Activated B cell treated with CpG ODN at 0.5 μM for 24 hours (primary cell): Measurements from ENCODE around the gene PALD1. TPM values are rescaled to one million over a fixed set of nuclear protein-coding genes. Genes with fewer than 3 reads are reported as not detected.

ENCODE experiments used
- ATAC-seq: fragments of 200-7000 bp; cut with Tn5 transposase; one replicate; pipeline ENCODE4 v1.10.0; 2021; ENCODE audit warnings: low read depth, mild to moderate bottlenecking, moderate library complexity
- CTCF ChIA-PET: fragments of 350-600 bp; sonication (Branson Sonifier 250); formaldehyde crosslinking; loops from one replicate; lab custom pipeline; 2021; ENCODE audit warnings: antibody characterized with exemption; lab: Charles Lee
- POLR2A ChIA-PET: fragments of 350-600 bp; sonication (Branson Sonifier 250); formaldehyde crosslinking; loops from one replicate; lab custom pipeline; 2021; ENCODE audit warnings: antibody characterized with exemption; lab: Charles Lee
- DNase-seq: peaks from one replicate; pipeline ENCODE4 v3.0.0; 2022
- H3K27ac Mint-ChIP-seq: one replicate; pipeline ENCODE4 v1.8.0; 2020; ENCODE audit warnings: mixed read lengths
- H3K27me3 Mint-ChIP-seq: one replicate; pipeline ENCODE4 v1.8.0; 2021; ENCODE audit warnings: mixed read lengths
- H3K36me3 Mint-ChIP-seq: one replicate; pipeline ENCODE4 v1.8.0; 2021; ENCODE audit warnings: low read depth, mixed read lengths
- H3K4me1 Mint-ChIP-seq: one replicate; pipeline ENCODE4 v1.8.0; 2021; ENCODE audit warnings: mixed read lengths
- H3K4me3 Mint-ChIP-seq: one replicate; pipeline ENCODE4 v1.8.0; 2020; ENCODE audit warnings: mild to moderate bottlenecking, mixed read lengths
- H3K9me3 Mint-ChIP-seq: one replicate; pipeline ENCODE4 v1.8.0; 2020; ENCODE audit warnings: mixed read lengths
- CTCF ChIP-seq: fragments of 200-600 bp; IDR thresholded peaks from one replicate; pipeline ENCODE4 v1.8.0; 2022; ENCODE audit warnings: antibody characterized with exemption, mild to moderate bottlenecking
- intact Hi-C: fragments of 100-400 bp; cut with micrococcal nuclease; formaldehyde crosslinking; loops from one replicate; pipeline ENCODE4 v1.15.1; 2024
- total RNA-seq: library from RNA; stranded (reverse); gene quantifications from 2 replicates; pipeline ENCODE4 v1.2.3, GENCODE V29; 2022

Gene PALD1
- total RNA-seq, 1 donor from 2014 or later, result 3.3 TPM

DNA sequence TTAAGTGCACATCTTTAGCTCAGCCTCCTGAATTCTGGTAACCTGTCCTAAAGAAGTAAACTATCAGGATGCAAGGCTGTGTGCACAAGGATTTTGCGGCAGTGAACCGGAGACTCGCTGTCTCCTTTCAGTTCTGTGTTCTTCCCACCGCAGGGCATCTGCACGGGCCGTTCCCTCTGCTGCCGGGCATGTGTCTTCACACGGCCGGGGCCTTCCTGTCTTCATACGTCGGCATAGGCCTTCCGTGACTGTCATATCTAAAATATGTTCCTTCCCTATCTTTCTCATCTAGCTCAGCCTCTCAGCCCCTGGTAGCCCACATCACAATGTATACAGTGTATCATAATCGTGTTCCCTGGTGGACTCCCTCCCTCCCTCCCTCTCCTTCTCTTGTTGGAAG, 16.4 kb downstream of the PALD1 start:
- CTCF ChIA-PET, result interaction anchor here (2.3 to 3.4 kb wide), 2 partner anchors 14 to 33 kb away, joined by 10 to 11 read pairs; no protein-coding TSS in a partner anchor
- peak overlapping the region; percentile 21 for H3K4me3 Mint-ChIP-seq
- no peaks in the 10 kb centered on the region for H3K9me3 Mint-ChIP-seq
- H3K4me1 Mint-ChIP-seq, result peaks cover 80% of the 10 kb centered on the region
- POLR2A ChIA-PET, result interaction anchor here (1.2 to 2.8 kb wide), 5 partner anchors 12 to 19 kb away, joined by 3 to 19 read pairs (median 8); partner anchors contain the start of gene PALD1
- no peak for TF ChIP-seq CTCF
- no peak for DNase-seq
- intact Hi-C loops, result loop anchor here (1.0 to 5.0 kb wide), 6 partner anchors 16 to 348 kb away; partner anchors contain the start of genes EIF4EBP2, PALD1, SGPL1 and TYSND1
- H3K27me3 Mint-ChIP-seq, result no peaks in the 10 kb centered on the region
- peak overlapping the region; percentile 91 for H3K27ac Mint-ChIP-seq
- H3K36me3 Mint-ChIP-seq, result no peaks in the 10 kb centered on the region
- ATAC-seq, result peak; percentile 20

DNA sequence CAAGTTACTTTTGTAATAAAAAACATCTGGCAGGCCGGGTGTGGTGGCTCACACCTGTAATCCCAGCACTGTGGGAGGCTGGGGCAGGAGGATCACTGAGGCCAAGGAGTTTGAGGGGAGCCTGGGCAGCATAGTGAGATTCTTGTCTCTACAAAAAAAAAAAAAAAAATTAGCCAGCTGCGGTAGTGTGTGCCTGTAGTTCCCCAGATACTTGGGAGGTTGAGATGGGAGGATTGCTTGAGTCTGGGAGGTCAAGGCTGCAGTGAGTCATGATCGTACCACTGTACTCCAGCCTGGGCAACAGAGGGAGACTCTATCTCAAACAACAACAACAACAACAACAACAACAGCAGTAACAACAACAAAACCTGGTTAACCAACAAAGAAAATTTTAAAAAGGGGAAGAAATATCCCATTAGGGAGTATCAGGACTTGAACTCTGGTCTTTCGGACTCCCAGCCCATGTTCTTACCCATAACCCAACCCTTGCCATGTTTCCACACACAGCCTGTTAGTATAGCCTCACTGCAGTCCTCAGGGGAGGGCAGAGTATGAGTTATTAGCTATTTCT, 17.2 kb downstream of the PALD1 start:
- Mint-ChIP-seq H3K27me3 (no peaks in the 10 kb centered on the region), H3K4me1 (peaks cover 80% of the 10 kb centered on the region), H3K27ac (peak overlapping the region; percentile 91), H3K4me3 (no peak overlapping the region), H3K9me3 (no peaks in the 10 kb centered on the region), H3K36me3 (no peaks in the 10 kb centered on the region)
- ATAC-seq, result no peak
- ChIA-PET POLR2A (interaction anchor here (1.2 kb wide), 1 partner anchor 18 kb away, joined by 3 read pairs; no protein-coding TSS in a partner anchor), CTCF (interaction anchor here (3.4 kb wide), 1 partner anchor 13 kb away, joined by 11 read pairs; no protein-coding TSS in a partner anchor)
- DNase-seq, result no peak
- intact Hi-C loops, result loop anchor here (2.0 kb wide), 2 partner anchors 17 to 35 kb away; partner anchors contain the start of gene PALD1
- TF ChIP-seq CTCF, result no peak

DNA sequence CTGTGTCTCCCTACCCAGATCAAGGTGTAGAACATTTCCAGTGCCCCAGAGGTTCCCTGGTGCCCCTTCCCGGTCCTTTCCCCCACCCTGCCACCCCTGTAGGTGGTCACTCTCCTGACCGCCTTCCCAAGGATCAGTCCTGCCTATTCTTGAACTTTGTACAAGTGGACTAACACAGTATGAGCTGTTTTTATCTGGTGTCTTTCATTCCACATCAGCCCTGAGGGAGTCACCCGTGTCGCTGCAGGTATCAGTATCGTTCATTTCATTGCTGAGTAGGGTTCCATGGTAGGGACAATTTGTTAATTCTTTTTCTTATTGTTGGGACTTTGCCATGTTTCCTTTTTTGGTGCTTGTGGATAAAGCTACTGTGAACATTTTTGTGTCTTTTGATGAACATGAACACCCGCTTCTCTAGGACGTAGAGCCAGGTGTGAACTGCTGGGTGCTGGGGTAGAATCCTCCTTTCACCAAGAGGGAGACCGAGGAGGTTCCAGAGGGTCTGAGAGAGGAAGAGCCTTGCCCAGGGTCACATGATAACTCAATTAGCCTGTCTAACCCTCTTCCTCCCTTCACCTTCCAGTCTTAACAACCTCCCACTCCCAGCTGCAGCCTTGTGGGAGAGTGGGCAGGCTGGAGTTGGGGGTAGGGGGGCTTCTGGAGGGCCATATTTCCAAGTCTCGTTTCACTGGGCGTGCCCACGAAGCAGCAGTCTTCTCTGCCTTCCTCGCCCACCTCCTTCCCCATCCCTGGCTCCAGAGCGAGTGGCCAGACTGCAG, 18.0 kb downstream of the PALD1 start:
- CTCF ChIA-PET, result interaction anchor here (0.9 kb wide), 1 partner anchor 37 kb away, joined by 3 read pairs; no protein-coding TSS in a partner anchor
- intact Hi-C loops, result no loop called here
- Mint-ChIP-seq H3K27me3 (no peaks in the 10 kb centered on the region), H3K4me1 (peaks cover 75% of the 10 kb centered on the region), H3K9me3 (no peaks in the 10 kb centered on the region), H3K27ac (peak overlapping the region; percentile 91), H3K36me3 (no peaks in the 10 kb centered on the region), H3K4me3 (no peak overlapping the region)
- POLR2A ChIA-PET, result no interaction called here
- DNase-seq (no peak), ATAC-seq (no peak)
- TF ChIP-seq CTCF, result no peak

DNA sequence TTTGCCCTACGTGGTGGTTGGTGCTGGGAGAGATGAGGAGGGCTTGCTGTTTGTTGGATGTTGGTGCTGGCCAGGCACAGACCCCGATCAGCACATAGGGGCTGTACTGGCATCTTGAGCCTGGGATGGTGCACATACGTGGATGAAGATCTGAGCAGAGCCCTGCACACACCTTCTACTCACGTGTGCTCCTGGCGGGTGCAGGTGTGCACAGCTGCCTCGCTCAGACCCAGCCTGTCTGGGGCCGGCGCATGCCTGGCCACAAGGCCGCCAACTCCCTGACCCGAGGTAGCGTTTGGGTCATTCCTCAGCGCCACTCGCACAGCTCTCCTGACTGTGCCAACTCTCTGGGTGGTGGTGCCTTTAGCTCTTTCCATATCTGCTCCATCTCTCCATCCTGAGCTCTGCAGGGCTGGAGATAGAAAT, 18.6 kb downstream of the PALD1 start:
- intact Hi-C loops, result no loop called here
- Mint-ChIP-seq H3K4me3 (no peak overlapping the region), H3K27ac (no peak overlapping the region), H3K27me3 (no peaks in the 10 kb centered on the region), H3K36me3 (no peaks in the 10 kb centered on the region), H3K4me1 (peaks cover 69% of the 10 kb centered on the region), H3K9me3 (no peaks in the 10 kb centered on the region)
- TF ChIP-seq CTCF, result no peak
- ChIA-PET CTCF (interaction anchor here (0.9 kb wide), 1 partner anchor 38 kb away, joined by 3 read pairs; no protein-coding TSS in a partner anchor), POLR2A (no interaction called here)
- ATAC-seq (no peak), DNase-seq (no peak)
